HL-60 (cell line): ENCODE data around the gene PRRC2B.

ENCODE experiments used
- CTCF ChIP-seq: IDR thresholded peaks from one replicate; pipeline ENCODE4 v1.5.1; 2011; ENCODE audit warnings: low read length, control low read depth, inconsistent platforms; ENCODE audit not compliant: insufficient read depth
- POLR2AphosphoS5 ChIP-seq: IDR thresholded peaks from 2 replicates; pipeline ENCODE4 v1.6.1; 2012; ENCODE audit warnings: low read depth
- SPI1 ChIP-seq: IDR thresholded peaks from 2 replicates; pipeline ENCODE4 v1.6.1; 2012; ENCODE audit warnings: low read depth, mild to moderate bottlenecking, borderline replicate concordance

- TF ChIP-seq CTCF (no peak), POLR2AphosphoS5 (no peak), SPI1 (no peak)
These were observed 18.1 kb downstream of the PRRC2B start for GRCh38 chr9:131411719-131412681.
